NCI-H524 (cell line): ENCODE results near the gene LYPLAL1.
"Not testable (repeated sequence)": the region's sequence is repeated elsewhere in the genome, so short reads cannot be mapped to it uniquely, and the experiment has no call there.

ENCODE experiments used
- DNase-seq, 2 experiments: peaks; one replicate each; lab custom pipeline; 2025; lab: John Stamatoyannopoulos, UW

LYPLAL1 gene

GRCh38 chr1:219163401-219163954 lies 10.2 kb upstream of the LYPLAL1 start:
- peak in 1 of 2 experiments; percentile 2 for DNase-seq

- no peak for DNase-seq
Observed at GRCh38 chr1:219171192-219171935, 2.3 kb upstream of the LYPLAL1 start.

- no peak for DNase-seq
Observed at GRCh38 chr1:219172821-219173220, 857 bp upstream of the LYPLAL1 start.

DNA sequence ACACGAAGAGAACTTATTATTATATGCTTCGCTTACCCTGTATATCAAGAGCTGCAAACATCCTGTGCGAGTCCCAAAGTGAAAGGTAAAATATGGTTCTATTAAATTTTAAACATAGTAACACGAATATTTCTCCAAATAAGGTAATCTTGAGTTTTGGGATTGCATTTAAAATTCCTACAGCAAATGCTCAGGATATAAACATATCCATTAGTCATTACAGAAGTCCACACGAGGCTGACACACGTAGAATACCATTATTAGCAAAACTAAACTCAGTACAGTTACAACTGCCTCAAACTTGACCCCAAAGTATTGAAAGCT lies 282 bp upstream of the LYPLAL1 start:
- no peak for DNase-seq

DNA sequence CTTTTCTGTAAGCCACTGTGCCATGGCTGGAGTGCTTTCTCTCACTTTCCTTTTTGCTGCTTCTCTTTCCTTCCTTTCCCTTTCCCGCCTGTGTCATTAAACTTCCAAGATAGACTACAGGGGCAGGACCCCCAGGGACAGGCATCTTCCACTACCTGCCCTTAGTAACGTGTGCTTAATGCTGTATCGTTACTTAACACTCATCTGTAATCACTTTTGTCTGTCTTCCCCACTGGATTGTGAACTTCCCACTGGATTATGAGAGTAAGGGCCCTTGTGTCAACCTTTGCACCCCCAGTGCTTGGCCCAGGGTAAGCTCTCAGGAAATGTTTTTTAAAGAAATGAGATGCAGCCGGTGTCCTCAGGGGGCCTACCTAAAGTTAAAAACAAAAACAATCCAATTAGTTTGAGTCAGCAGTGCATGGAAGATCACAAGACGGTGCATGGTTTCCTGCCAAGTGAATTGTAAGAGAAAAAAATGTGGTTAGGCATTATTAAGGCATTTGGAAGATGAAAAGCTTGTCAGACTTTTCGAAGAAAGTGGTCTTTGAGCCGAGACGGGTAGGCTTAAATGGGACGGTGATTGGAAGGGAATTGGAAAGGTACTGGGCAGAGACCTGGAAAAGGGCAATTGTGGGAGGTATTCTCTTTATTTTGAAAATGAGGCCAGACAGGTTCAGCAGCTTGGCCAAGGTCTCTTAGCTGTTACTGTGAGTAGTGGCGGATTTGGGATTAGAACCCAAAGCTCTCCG lies 958 bp downstream of the LYPLAL1 start:
- no peak for DNase-seq

- DNase-seq = no peak
Observed at GRCh38 chr1:219175212-219175564, 1.5 kb downstream of the LYPLAL1 start.

DNA sequence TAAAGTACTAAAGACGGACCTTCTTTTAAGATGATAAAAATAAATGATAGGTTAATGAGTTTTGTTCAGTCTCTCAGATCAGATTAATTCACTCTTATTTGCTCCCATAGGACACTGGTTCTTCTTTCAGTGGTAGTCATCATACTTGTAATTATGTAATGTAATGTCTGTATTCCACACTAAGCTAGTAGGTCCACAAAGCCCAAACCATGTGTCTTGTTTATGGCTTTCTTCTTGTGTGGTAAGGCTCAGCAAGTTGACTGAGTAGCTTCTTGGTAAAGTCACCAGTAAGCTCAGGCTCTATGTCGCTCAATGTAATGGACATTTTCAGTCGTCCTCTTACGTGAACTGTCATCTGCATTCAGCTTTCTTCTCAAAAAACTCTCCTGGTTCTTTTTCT lies 2.5 kb downstream of the LYPLAL1 start:
- no peak for DNase-seq

- no peak for DNase-seq
Observed at GRCh38 chr1:219177363-219177762, 3.7 kb downstream of the LYPLAL1 start.

DNA sequence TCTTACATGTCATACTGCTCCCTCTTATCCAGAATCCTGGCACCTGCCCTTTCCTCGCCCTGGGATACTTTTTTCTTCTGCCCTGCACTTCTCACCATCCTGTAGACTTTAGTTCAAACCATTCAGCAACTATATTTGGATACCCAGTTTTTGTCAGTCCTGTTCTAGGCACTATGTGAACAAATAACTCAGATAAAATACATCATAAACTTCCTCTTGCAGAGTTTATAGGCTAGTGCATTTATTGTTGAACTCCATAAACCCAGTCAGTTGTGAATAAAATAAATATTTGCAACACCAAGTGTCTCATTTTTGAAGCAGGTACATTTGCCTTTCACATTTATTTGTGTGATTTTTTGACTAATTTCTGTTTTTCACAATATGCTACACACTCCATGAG lies 4.3 kb downstream of the LYPLAL1 start:
- DNase-seq = no peak

DNA sequence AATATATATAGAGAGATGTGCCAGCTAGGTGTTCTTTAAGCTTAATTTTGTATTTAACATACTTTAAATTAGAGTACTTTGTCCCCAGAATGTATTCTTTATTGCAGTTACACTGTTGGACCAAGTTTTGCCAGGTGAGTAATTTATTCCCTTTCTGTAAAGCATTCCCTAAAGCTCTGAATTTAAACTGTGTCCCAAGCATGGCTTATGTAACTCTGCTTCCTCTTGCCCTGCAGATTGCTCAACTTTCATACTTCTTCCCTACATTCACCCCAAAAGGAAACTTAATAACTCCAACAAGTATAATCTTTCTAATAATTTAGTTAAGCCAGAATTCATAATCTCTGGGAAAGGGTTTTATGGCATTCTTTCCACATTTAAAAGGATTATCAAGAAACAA lies 5.6 kb downstream of the LYPLAL1 start:
- DNase-seq = no peak

DNA sequence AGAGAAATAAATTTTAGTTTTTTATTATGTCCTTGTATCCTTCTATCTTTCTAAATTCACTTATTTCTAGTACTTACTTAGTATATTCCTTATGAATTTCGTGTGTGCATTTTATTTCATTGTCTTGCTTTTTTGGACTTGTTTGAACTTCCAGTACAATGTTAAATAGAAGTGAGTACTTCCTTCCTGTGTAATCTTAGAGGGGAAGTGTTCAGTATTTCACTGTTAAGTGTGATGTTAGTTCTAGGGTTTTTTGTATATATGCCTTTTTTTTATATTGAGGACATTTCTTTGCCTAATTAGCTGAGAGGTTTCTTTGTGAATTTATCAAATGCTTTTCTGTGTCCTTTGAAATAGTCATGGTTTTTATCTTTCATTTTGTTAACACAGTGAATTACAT lies 10.7 kb downstream of the LYPLAL1 start:
- no peak for DNase-seq

- DNase-seq = no peak
Observed at GRCh38 chr1:219185486-219186117, 11.9 kb downstream of the LYPLAL1 start.

DNA sequence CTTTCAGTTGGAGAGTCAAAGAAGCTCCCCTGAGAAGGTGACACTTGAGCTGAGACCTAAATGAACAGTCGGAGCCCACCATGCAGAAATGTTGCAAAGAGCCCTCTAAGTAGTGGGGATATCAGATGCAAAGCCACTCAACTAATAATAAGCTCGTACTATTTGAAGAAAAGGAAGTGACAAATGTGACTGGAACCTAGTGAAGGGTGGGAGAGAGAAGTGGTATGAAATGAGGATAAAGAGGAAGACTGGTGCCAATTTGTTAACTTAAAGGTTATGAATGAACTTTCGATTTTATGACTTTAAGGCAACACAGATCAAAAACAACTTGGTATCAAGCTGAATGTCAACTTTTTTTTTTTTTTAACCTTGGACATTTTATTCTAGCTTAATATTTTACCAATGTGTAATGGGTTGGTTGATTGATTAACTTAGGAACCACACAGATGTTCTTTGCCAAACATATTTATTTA lies 14.7 kb downstream of the LYPLAL1 start:
- DNase-seq = no peak

DNA sequence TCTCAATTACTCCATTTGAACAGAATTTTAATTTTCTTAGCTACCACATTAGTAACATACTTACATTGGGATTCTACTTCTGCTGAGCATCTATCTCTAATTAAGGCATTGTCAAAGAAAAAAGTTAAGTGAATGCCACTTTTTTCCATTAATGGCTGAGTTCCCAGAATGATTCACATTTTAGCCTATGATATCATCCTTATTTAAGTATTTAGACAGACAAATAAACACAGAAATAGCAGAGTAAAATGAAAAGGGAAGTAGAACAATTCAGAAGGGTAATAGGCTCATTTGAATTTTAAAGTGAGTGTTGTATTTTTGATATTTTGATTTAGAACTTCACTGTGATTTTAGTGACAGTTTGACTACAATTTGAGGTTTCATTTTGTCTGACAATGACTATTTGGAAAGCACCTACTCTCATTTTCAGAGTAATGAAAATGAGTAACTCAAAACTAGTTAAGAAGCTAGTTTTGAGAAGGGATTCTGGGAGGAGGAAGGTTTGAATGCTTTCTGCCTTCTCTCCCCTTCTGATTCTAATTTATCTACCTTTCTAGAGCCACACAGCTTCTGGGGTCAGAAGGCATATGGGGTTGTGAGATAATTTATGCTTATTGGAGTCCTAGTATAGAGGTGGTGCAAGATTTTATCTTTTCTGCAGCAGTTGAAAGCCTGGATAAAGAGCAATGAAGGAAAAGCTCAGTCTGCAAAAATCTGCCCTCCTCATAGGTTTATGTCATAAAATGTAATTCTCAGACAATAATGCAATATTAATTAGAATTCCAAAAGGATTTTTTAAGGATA lies 15.5 kb downstream of the LYPLAL1 start:
- no peak for DNase-seq

DNA sequence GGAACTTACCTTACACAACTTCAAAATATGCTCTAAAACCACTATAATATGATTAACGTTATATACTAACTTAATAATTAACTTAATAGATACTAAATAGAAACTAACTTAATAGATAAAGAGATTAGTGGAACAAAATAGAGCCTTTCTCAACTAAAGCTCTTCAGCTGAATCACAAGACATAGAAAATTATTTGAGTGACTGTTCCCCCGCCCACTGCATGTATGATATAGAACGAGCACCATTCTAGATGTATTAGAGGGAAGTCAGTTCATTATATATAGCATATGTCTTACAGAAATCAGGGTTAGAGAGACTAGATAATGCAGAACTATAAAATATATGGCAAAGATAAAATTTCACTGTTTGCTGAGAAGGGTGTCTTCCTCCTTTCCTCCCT lies 16.3 kb downstream of the LYPLAL1 start:
- no peak for DNase-seq

DNA sequence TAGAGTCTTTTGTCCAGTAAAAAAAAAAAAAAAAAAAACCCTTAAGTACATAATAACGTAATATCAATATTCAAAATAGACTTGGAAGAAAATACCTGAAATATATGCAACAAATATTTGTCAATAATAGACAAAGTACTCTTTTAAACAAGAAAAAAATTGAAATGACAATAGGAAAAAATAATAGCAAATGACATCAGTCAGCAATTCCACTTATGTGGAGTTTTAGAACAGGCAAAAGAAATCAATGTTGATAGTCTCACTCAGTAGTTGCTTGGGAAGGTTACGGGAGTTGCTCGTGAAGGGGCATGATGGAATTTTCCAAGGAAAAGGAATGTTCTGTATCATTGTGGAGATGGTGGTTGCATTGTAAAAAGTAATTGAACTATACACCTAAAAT lies 16.9 kb downstream of the LYPLAL1 start:
- DNase-seq = no peak

GRCh38 chr1:219195833-219196232 lies 22.2 kb downstream of the LYPLAL1 start:
- DNase-seq = not testable (repeated sequence)

- DNase-seq = no peak
Observed at GRCh38 chr1:219201656-219202055, 28.0 kb downstream of the LYPLAL1 start.

DNA sequence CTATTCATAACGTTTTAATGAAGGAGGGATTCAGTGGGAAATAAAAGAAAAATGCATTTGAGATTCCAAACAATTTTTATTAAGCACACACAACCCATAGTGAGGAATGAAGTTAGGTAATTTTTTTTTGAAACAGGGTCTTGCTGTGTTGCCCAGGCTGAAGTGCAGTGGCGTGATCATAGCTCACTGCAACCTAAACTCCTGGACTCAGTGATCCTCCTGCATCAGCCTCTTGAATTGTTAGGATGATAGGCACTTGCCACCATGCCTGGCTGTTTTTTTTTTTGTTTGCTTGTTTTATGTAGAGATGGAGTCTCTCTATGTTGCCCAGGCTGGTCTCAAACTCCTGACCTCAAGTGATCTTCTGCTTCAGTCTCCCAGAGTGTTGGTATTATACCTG lies 28.9 kb downstream of the LYPLAL1 start:
- DNase-seq = no peak

GRCh38 chr1:219206350-219206749 lies 32.7 kb downstream of the LYPLAL1 start:
- DNase-seq = no peak

DNA sequence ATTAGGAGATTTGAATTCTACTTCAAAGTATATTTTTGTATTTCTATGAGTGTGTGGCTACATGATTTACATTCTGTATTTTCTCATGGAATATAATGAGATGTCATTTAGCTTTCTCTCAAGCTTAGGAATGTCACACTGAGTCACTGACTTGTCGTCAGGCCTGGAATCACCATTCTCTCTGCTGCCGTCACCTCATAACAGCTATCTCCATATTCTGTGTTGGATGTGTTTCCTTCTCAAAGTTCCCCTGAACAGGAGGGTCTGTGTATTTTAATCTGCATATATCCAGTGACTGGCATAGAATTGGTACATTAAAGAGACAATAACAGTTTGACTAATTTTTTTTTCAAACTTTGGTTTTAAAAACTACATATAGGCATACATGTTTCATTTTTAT lies 35.9 kb downstream of the LYPLAL1 start:
- DNase-seq = no peak

- DNase-seq = no peak
Observed at GRCh38 chr1:219210067-219210466, 36.4 kb downstream of the LYPLAL1 start.
